ENCODE data around the gene ZNF462. TPM values are rescaled to one million over a fixed set of nuclear protein-coding genes. Genes with fewer than 3 reads are reported as not detected.

The ZNF462 gene
- total and polyA plus RNA-seq, 12 donors: 4.9 to 86.9 (median 38.5) TPM

- no peak for TF ChIP-seq POLR2A (IDR thresholded peaks at IDR 0.05)
- no peak for TF ChIP-seq CTCF (IDR thresholded peaks at IDR 0.05)
- H3K27ac ChIP-seq: no peak overlapping the region
- peaks cover 0 to 51% of the 10 kb centered on the region in 2 donors for H3K36me3 ChIP-seq (replicated peaks in 1 of 2)
- no peaks in the 10 kb centered on the region for H3K27me3 ChIP-seq
- WGBS, 4 donors: 97 to 98% (median 97%) methylated on average over 13 to 18 of the region's 18 CpGs
- no peaks in the 10 kb centered on the region for H3K9me3 ChIP-seq (replicated peaks in 1 of 3)
- H3K4me3 ChIP-seq: no peak overlapping the region
- intact Hi-C loops (cut with DNase I): no loop called here
- H3K4me1 ChIP-seq (replicated peaks in 1 of 2): peaks cover 0 to 2% of the 10 kb centered on the region in 2 donors
- DNase-seq: no peak
Measured at GRCh38 chr9:106928350-106928749, 65.4 kb downstream of the ZNF462 start.

GRCh38 chr9:106929471-106930177 lies 66.7 kb downstream of the ZNF462 start:
- Histone ChIP-seq H3K36me3 (replicated peaks in 1 of 2) (peaks cover 0 to 44% of the 10 kb centered on the region in 2 donors), H3K4me3 (no peak overlapping the region), H3K4me1 (replicated peaks in 1 of 2) (no peaks in the 10 kb centered on the region), H3K27ac (peak overlapping the region in 1 of 5 donors; percentile 29), H3K9me3 (replicated peaks in 1 of 3) (no peaks in the 10 kb centered on the region), H3K27me3 (no peaks in the 10 kb centered on the region)
- 77 to 84% (median 78%) methylated on average over 10 to 11 of the region's 11 CpGs for WGBS, 4 donors
- TF ChIP-seq CTCF (IDR thresholded peaks at IDR 0.05) (no peak), POLR2A (IDR thresholded peaks at IDR 0.05) (no peak)
- intact Hi-C loops (cut with DNase I): no loop called here
- no peak for DNase-seq

- no peak overlapping the region for H3K4me3 ChIP-seq
- TF ChIP-seq CTCF (IDR thresholded peaks at IDR 0.05) (no peak), POLR2A (IDR thresholded peaks at IDR 0.05) (no peak)
- 91 to 97% (median 95%) methylated on average over 8 of the region's 8 CpGs for WGBS, 4 donors
- H3K27ac ChIP-seq: no peak overlapping the region
- peaks cover 0 to 36% of the 10 kb centered on the region in 2 donors for H3K36me3 ChIP-seq (replicated peaks in 1 of 2)
- DNase-seq: no peak
- no peaks in the 10 kb centered on the region for H3K27me3 ChIP-seq
- intact Hi-C loops (cut with DNase I): no loop called here
- H3K9me3 ChIP-seq (replicated peaks in 1 of 3): no peaks in the 10 kb centered on the region
- no peaks in the 10 kb centered on the region for H3K4me1 ChIP-seq (replicated peaks in 1 of 2)
Measured at GRCh38 chr9:106930477-106930876, 67.5 kb downstream of the ZNF462 start.

GRCh38 chr9:106931466-106931865 lies 68.5 kb downstream of the ZNF462 start:
- Histone ChIP-seq H3K4me3 (no peak overlapping the region), H3K36me3 (replicated peaks in 1 of 2) (peaks cover 0 to 31% of the 10 kb centered on the region in 2 donors), H3K4me1 (replicated peaks in 1 of 2) (no peaks in the 10 kb centered on the region), H3K27ac (no peak overlapping the region), H3K27me3 (no peaks in the 10 kb centered on the region), H3K9me3 (replicated peaks in 1 of 3) (no peaks in the 10 kb centered on the region)
- intact Hi-C loops (cut with DNase I): no loop called here
- DNase-seq: no peak
- TF ChIP-seq CTCF (IDR thresholded peaks at IDR 0.05) (no peak), POLR2A (IDR thresholded peaks at IDR 0.05) (no peak)
- 94 to 96% (median 95%) methylated on average over 4 of the region's 4 CpGs for WGBS, 4 donors
